Epithelial cell of alveolus of lung (primary cell): Measurements from ENCODE around the gene NOD1. TPM values are rescaled to one million over a fixed set of nuclear protein-coding genes. Genes with fewer than 3 reads are reported as not detected.

Experiments used
- total RNA-seq: library from RNA; depleted of rRNA; stranded (reverse); fragments of >200 nt; gene quantifications from 2 replicates; pipeline ENCODE4 v1.2.1, GENCODE V29; 2015

NOD1 gene
- total RNA-seq, result 4.4 and 7.2 TPM in 2 replicates

DNA sequence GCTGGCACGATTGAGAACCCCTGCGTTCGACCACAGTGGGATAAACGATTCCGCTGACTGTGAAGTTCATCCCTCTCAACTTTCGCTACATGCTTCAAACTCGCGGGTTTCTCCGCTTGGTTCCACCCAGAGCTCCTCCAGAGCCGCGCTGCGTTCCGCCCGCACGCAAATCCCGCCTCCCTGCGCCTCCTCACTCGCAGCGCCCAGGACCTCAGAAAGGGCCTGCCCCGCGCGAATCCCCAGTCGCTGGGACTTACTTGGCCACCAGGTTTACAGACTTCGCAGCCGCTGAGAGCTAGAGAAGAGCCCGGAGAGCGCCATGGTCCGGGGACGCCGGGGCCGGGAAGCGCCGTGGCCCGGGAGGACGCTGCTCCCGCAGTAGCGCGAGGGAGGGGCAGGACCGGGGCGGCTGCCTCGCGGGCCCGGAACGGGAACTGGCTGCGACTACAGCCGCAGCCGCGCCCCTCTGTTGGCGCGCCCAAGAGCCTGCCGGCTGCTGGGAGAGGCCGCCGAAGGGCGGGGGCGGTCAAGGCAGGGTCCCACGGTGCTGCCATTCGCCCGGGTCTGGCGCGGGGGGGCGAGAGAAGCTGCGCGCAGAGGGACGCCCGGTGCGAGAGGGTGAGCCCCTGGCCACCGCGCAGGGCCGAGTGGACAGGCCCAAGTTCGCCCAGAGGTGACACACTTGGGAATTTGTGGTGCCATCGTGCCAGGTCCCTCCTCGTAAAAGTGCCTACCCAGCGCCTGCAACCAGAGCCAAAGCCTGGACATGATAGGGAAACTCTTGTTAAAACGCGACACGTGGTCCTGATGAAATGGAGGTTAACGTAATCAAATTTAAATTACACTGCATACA is at the start of gene NOD1:
TSS of gene NOD1 (minus strand) at position 436 of the 853 bp plus-strand sequence. CDS start 21,863 bp downstream, outside the sequence.

DNA sequence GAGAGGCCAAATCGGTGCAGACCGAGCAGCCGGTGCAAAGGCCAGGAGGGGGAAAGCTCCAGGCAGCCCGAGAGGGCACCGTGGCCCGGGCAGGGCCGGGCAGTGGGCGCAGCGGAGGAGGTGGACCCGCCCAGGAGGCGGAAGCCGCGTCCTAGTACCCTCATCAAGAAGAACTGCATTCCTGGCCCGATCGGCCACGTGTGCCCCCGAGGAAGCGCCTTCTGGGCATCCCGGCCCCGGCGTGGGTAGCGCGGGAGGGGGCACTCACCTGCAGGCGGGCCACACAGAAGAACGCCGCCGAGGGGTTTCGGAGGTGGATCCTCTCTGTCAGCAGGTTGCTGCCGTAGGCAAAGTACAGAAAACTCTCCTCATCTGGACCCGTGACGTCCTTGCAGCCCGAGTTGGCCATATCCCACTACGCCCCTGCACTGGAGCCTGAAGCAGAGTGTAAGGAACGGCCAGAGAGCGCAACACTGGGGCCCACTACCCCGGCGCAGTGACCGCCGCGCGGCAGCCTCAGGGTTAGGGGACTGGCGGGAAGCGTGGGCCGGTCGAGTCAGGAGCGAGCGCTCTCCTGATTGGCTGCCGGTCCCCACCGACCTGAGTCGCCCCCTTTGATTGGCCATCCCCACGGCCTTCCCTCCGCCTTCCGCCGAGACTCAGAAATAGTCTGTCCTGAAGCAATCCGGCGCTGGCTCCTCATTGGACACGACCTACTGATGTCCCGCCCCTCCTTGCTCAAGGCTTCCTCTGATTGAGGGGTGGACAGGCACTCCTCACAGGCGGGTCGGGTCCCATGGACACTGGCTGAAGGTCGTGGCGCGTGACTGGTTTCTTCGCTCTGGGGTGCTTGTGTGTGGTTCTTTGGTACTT is 26.0 kb upstream of the NOD1 start, which contains the start of gene GGCT:
TSS of gene GGCT (minus strand) at position 529 of the 873 bp plus-strand sequence. CDS start at position 409, 120 bp downstream.

Other genes with a start within 250 kb of the NOD1 start
- 3.1 and 4.2 TPM in 2 replicates for gene ZNRF2, start 194.2 kb downstream of the NOD1 start, total RNA-seq
- 27.0 and 45.1 TPM in 2 replicates for gene GGCT, start 26.0 kb upstream of the NOD1 start, total RNA-seq
- 120 and 313 TPM in 2 replicates for gene GARS1, start 116.1 kb upstream of the NOD1 start, total RNA-seq
- gene CRHR2, start 203.7 kb upstream of the NOD1 start, total RNA-seq, result not detected in 2 replicates